GM08714 (cell line): ENCODE data around the gene TNFAIP2.
"Not testable (repeated sequence)": the region's sequence is repeated elsewhere in the genome, so short reads cannot be mapped to it uniquely, and the experiment has no call there.

Source experiments
- H3K4me3 ChIP-seq: fragments of 200-500 bp; sonication (Bioruptor generic); 2 replicates; pipeline ENCODE4 v1.5.1; 2014; ENCODE audit warnings: mild to moderate bottlenecking, low read length, inconsistent platforms
- ZNF274 ChIP-seq: IDR thresholded peaks from 2 replicates; pipeline ENCODE4 v1.6.1; 2012; ENCODE audit warnings: mild to moderate bottlenecking, low read depth, low read length

Gene TNFAIP2

GRCh38 chr14:103118663-103119404 lies 4.4 kb upstream of the TNFAIP2 start:
- no peak for TF ChIP-seq ZNF274
- no peak overlapping the region for H3K4me3 ChIP-seq

- H3K4me3 ChIP-seq = not testable (repeated sequence)
Observed at GRCh38 chr14:103119527-103119926, 3.7 kb upstream of the TNFAIP2 start.

- H3K4me3 ChIP-seq = no peak overlapping the region
- no peak for TF ChIP-seq ZNF274
Observed at GRCh38 chr14:103121121-103121845, 2.0 kb upstream of the TNFAIP2 start.

- no peak for TF ChIP-seq ZNF274
- H3K4me3 ChIP-seq = no peak overlapping the region
Observed at GRCh38 chr14:103121846-103122584, 1.2 kb upstream of the TNFAIP2 start.

GRCh38 chr14:103122585-103122946 lies 695 bp upstream of the TNFAIP2 start:
- no peak for TF ChIP-seq ZNF274
- no peak overlapping the region; the same call in 1 of the 2 replicates for H3K4me3 ChIP-seq

GRCh38 chr14:103123634-103124500 lies 606 bp downstream of the TNFAIP2 start:
- peak overlapping the region; percentile 65 for H3K4me3 ChIP-seq
- TF ChIP-seq ZNF274 = no peak

- H3K4me3 ChIP-seq = peak overlapping the region; percentile 65; the same call in 1 of the 2 replicates
- no peak for TF ChIP-seq ZNF274
Observed at GRCh38 chr14:103124501-103125001, 1.3 kb downstream of the TNFAIP2 start.

- TF ChIP-seq ZNF274 = no peak
- no peak overlapping the region for H3K4me3 ChIP-seq
Observed at GRCh38 chr14:103125098-103126070, 2.1 kb downstream of the TNFAIP2 start.

- no peak overlapping the region for H3K4me3 ChIP-seq
- no peak for TF ChIP-seq ZNF274
Observed at GRCh38 chr14:103126088-103126872, 3.0 kb downstream of the TNFAIP2 start.

- no peak overlapping the region for H3K4me3 ChIP-seq
- TF ChIP-seq ZNF274 = no peak
Observed at GRCh38 chr14:103126873-103127304, 3.6 kb downstream of the TNFAIP2 start.

GRCh38 chr14:103127356-103127755 lies 4.1 kb downstream of the TNFAIP2 start:
- no peak overlapping the region for H3K4me3 ChIP-seq
- TF ChIP-seq ZNF274 = no peak

GRCh38 chr14:103127861-103128598 lies 4.8 kb downstream of the TNFAIP2 start:
- H3K4me3 ChIP-seq = no peak overlapping the region
- no peak for TF ChIP-seq ZNF274
